CD4-positive, CD25-positive, alpha-beta regulatory T cell (primary cell): ENCODE measurements around the gene DDX11. TPM values are rescaled to one million over a fixed set of nuclear protein-coding genes. Genes with fewer than 3 reads are reported as not detected.
A peak's percentile ranks its signal among the peaks of the same experiment; 100 is the strongest.
"Not testable (repeated sequence)": the region's sequence is repeated elsewhere in the genome, so short reads cannot be mapped to it uniquely, and the experiment has no call there.

ENCODE experiments used
- ATAC-seq, 2 donors: fragments of 150-1000 bp; cut with Tn5 transposase; one replicate each; pipeline ENCODE4 v1.10.0; 2021; ENCODE audit warnings: low read depth in 2 of 2, moderate number of reproducible peaks in 2 of 2, moderate library complexity in 1 of 2
- DNase-seq, 3 donors: peaks; one replicate each; pipeline versions ENCODE4 v3.0.0 to v3.0.0-alpha.2; 2012 to 2022; ENCODE audit warnings: mixed read lengths in 1 of 3
- H3K27ac ChIP-seq: one replicate; pipeline ENCODE4 v1.7.0; 2013; ENCODE audit warnings: mild to moderate bottlenecking, low read length; ENCODE audit not compliant: insufficient read depth, poor library complexity, severe bottlenecking
- H3K27me3 ChIP-seq: one replicate; pipeline ENCODE4 v1.7.0; 2013; ENCODE audit warnings: low read length; ENCODE audit not compliant: control insufficient read depth, insufficient read depth
- H3K36me3 ChIP-seq: one replicate; pipeline ENCODE4 v1.7.0; 2013; ENCODE audit warnings: mild to moderate bottlenecking, low read length, moderate library complexity; ENCODE audit not compliant: control insufficient read depth, insufficient read depth
- H3K4me1 ChIP-seq: 2 replicates; pipeline ENCODE4 v1.7.0; 2013; ENCODE audit warnings: mild to moderate bottlenecking, low read length; ENCODE audit not compliant: insufficient read depth, control insufficient read depth, poor library complexity, severe bottlenecking
- H3K4me3 ChIP-seq: one replicate; pipeline ENCODE4 v1.7.0; 2013; ENCODE audit warnings: low read depth, mild to moderate bottlenecking, low read length, moderate library complexity
- H3K9me3 ChIP-seq, 2 experiments: 1 replicate in 1 of 2; 2 replicates in 1 of 2; pipeline ENCODE4 v1.7.0; 2013; ENCODE audit warnings: low read length in 2 of 2, mild to moderate bottlenecking in 1 of 2, moderate library complexity in 1 of 2; ENCODE audit not compliant: control insufficient read depth in 2 of 2
- H3K27ac Mint-ChIP-seq, 3 donors: one replicate each; pipeline ENCODE4 v1.8.0; 2020 to 2022; ENCODE audit warnings: mild to moderate bottlenecking in 3 of 3, mixed read lengths in 3 of 3, moderate library complexity in 2 of 3
- H3K27me3 Mint-ChIP-seq: one replicate; pipeline ENCODE4 v1.8.0; 2022; ENCODE audit warnings: mild to moderate bottlenecking, mixed read lengths
- H3K36me3 Mint-ChIP-seq: one replicate; pipeline ENCODE4 v1.8.0; 2020; ENCODE audit warnings: mixed read lengths
- H3K4me1 Mint-ChIP-seq, 4 donors: one replicate each; pipeline ENCODE4 v1.8.0; 2020 to 2022; ENCODE audit warnings: mixed read lengths in 4 of 4, mild to moderate bottlenecking in 1 of 4
- H3K4me3 Mint-ChIP-seq, 4 donors: one replicate each; pipeline ENCODE4 v1.8.0; 2020 to 2022; ENCODE audit warnings: mild to moderate bottlenecking in 4 of 4, mixed read lengths in 4 of 4, moderate library complexity in 3 of 4
- H3K9me3 Mint-ChIP-seq, 7 donors: one replicate each; pipeline ENCODE4 v1.8.0; 2020 to 2022; ENCODE audit warnings: mixed read lengths in 7 of 7, mild to moderate bottlenecking in 3 of 7, moderate library complexity in 2 of 7
- polyA plus RNA-seq, 4 donors: library from polyadenylated mRNA; unstranded; fragments of 300-500 nt; fragmentation: Illumina TruSeq; gene quantifications; one replicate each; pipeline ENCODE4 v1.2.3, GENCODE V29; 2021
- total RNA-seq: library from RNA; stranded (reverse); gene quantifications from one replicate; pipeline ENCODE4 v1.2.3, GENCODE V29; 2022

Gene DDX11
- total and polyA plus RNA-seq, 5 donors from 2014 or later, result 3.1 to 135 (median 9.4) TPM

GRCh38 chr12:31050548-31050947 is 23.1 kb upstream of the DDX11 start:
- H3K4me3 Mint-ChIP-seq, H3K4me1 Mint-ChIP-seq: not testable (repeated sequence)

GRCh38 chr12:31051692-31052091 is 22.0 kb upstream of the DDX11 start:
- not testable (repeated sequence) for H3K36me3 Mint-ChIP-seq, H3K9me3 ChIP-seq, H3K36me3 ChIP-seq, H3K27ac ChIP-seq, H3K4me3 ChIP-seq, H3K9me3 Mint-ChIP-seq, H3K4me1 ChIP-seq, H3K27me3 ChIP-seq, H3K4me1 Mint-ChIP-seq, H3K27me3 Mint-ChIP-seq, H3K4me3 Mint-ChIP-seq, H3K27ac Mint-ChIP-seq, ATAC-seq
- DNase-seq, result peak in 1 of 3 donors; percentile 21

More at GRCh38 chr12:31050548-31050947, 23.1 kb upstream of the DDX11 start:
- H3K27me3 Mint-ChIP-seq, H3K4me1 ChIP-seq, H3K27ac ChIP-seq, H3K4me3 ChIP-seq, ATAC-seq, H3K9me3 ChIP-seq, H3K36me3 ChIP-seq, H3K9me3 Mint-ChIP-seq, H3K27ac Mint-ChIP-seq, DNase-seq, H3K27me3 ChIP-seq, H3K36me3 Mint-ChIP-seq: not testable (repeated sequence)

GRCh38 chr12:31052121-31052520 is 21.5 kb upstream of the DDX11 start:
- H3K9me3 Mint-ChIP-seq, ATAC-seq, H3K36me3 Mint-ChIP-seq, H3K27me3 Mint-ChIP-seq, H3K27ac Mint-ChIP-seq, H3K36me3 ChIP-seq, H3K27me3 ChIP-seq, DNase-seq, H3K4me3 ChIP-seq, H3K4me1 Mint-ChIP-seq, H3K4me1 ChIP-seq, H3K9me3 ChIP-seq, H3K4me3 Mint-ChIP-seq, H3K27ac ChIP-seq: not testable (repeated sequence)

- not testable (repeated sequence) for H3K9me3 Mint-ChIP-seq, H3K4me3 ChIP-seq, H3K4me3 Mint-ChIP-seq, H3K36me3 Mint-ChIP-seq, ATAC-seq, H3K27ac ChIP-seq, H3K27me3 Mint-ChIP-seq, H3K27me3 ChIP-seq, H3K4me1 Mint-ChIP-seq, DNase-seq, H3K27ac Mint-ChIP-seq, H3K9me3 ChIP-seq, H3K36me3 ChIP-seq, H3K4me1 ChIP-seq
These were observed 20.8 kb upstream of the DDX11 start for GRCh38 chr12:31052666-31053439.

GRCh38 chr12:31053944-31054343 is 19.7 kb upstream of the DDX11 start:
- H3K36me3 ChIP-seq, H3K27ac ChIP-seq, H3K9me3 Mint-ChIP-seq, H3K4me3 ChIP-seq, H3K9me3 ChIP-seq, DNase-seq, H3K27me3 ChIP-seq, H3K27me3 Mint-ChIP-seq, H3K4me1 ChIP-seq, H3K4me3 Mint-ChIP-seq, H3K27ac Mint-ChIP-seq, H3K4me1 Mint-ChIP-seq, H3K36me3 Mint-ChIP-seq, ATAC-seq: not testable (repeated sequence)

- no peak overlapping the region for H3K27ac Mint-ChIP-seq
- peaks cover 0 to 1% (median 0%) of the 10 kb centered on the region in 7 donors for H3K9me3 Mint-ChIP-seq
- DNase-seq (no peak), ATAC-seq (no peak)
- Histone ChIP-seq H3K9me3 (no peaks in the 10 kb centered on the region), H3K27me3 (no peaks in the 10 kb centered on the region), H3K4me3 (no peak overlapping the region), H3K4me1 (no peaks in the 10 kb centered on the region), H3K27ac (no peak overlapping the region), H3K36me3 (no peaks in the 10 kb centered on the region)
- H3K27me3 Mint-ChIP-seq, result no peaks in the 10 kb centered on the region
- H3K4me3 Mint-ChIP-seq, result no peak overlapping the region
- no peaks in the 10 kb centered on the region for H3K4me1 Mint-ChIP-seq
- no peaks in the 10 kb centered on the region for H3K36me3 Mint-ChIP-seq
These were observed 16.0 kb upstream of the DDX11 start for GRCh38 chr12:31057671-31058070.

- not testable (repeated sequence) for DNase-seq, H3K36me3 Mint-ChIP-seq, H3K36me3 ChIP-seq, H3K4me1 Mint-ChIP-seq, H3K4me3 ChIP-seq, H3K27ac Mint-ChIP-seq, H3K4me3 Mint-ChIP-seq, H3K27me3 Mint-ChIP-seq, H3K27me3 ChIP-seq, H3K4me1 ChIP-seq, H3K9me3 ChIP-seq, ATAC-seq, H3K9me3 Mint-ChIP-seq, H3K27ac ChIP-seq
These were observed 7.5 kb upstream of the DDX11 start for GRCh38 chr12:31066196-31066595.

GRCh38 chr12:31067656-31068055 is 6.0 kb upstream of the DDX11 start:
- not testable (repeated sequence) for H3K9me3 Mint-ChIP-seq, H3K4me1 Mint-ChIP-seq, H3K4me1 ChIP-seq, H3K4me3 Mint-ChIP-seq, H3K27me3 ChIP-seq, H3K4me3 ChIP-seq, H3K27ac Mint-ChIP-seq, H3K36me3 ChIP-seq, H3K9me3 ChIP-seq, ATAC-seq, H3K27me3 Mint-ChIP-seq, DNase-seq, H3K27ac ChIP-seq, H3K36me3 Mint-ChIP-seq
